ENCODE measurements around the gene UGGT1.

DNA sequence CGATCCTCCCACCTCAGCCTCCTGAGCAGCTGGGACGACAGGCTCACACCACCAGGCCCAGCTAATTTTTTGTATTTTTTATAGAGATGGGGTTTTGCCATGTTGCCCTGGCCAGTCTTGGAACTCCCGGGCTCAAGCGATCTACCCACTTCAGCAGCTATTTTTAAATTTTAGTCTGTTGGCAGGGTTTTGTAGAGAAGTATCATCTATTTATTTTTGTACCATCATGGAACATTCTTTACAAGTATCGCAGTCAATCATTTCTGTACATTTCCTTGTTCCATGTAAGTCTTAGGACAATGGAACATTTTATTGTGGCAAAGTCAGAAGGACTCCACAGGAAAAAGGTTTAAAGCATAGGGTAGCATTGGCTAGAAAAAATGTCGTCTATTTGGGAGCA lies 94.6 kb downstream of the UGGT1 start:
- no peak for TF ChIP-seq POLR2AphosphoS5 (IDR thresholded peaks at IDR 0.05)
- no peak for TF ChIP-seq POLR2A (IDR thresholded peaks at IDR 0.05)
- TF ChIP-seq CTCF (IDR thresholded peaks at IDR 0.05), result no peak
- no peak for TF ChIP-seq EP300 (IDR thresholded peaks at IDR 0.05)
